HepG2 (cell line): ENCODE results near the gene CTCF. TPM values are rescaled to one million over a fixed set of nuclear protein-coding genes. Genes with fewer than 3 reads are reported as not detected.

Source experiments
- FOXK1 ChIP-seq: sonication (generic); formaldehyde crosslinking; IDR thresholded peaks from 2 replicates; pipeline ENCODE4 v1.4.0; 2020; ENCODE audit warnings: low read depth, missing genetic modification reagents, borderline replicate concordance
- GATA4 ChIP-seq: sonication (generic); IDR thresholded peaks from 2 replicates; pipeline ENCODE4 v1.6.1; 2016; ENCODE audit warnings: antibody characterized with exemption, low read depth, borderline replicate concordance
- HNRNPLL ChIP-seq: fragments of 200-400 bp; formaldehyde crosslinking; IDR thresholded peaks from 2 replicates; pipeline ENCODE4 v1.6.1; 2017; ENCODE audit warnings: mild to moderate bottlenecking, low read depth, low read length; ENCODE audit not compliant: poor library complexity, severe bottlenecking
- HNRNPUL1 ChIP-seq: fragments of 200-400 bp; formaldehyde crosslinking; IDR thresholded peaks from 2 replicates; pipeline ENCODE4 v1.6.1; 2017; ENCODE audit warnings: low read depth, mild to moderate bottlenecking, low read length, moderate library complexity
- MTA1 ChIP-seq: sonication (generic); formaldehyde crosslinking; IDR thresholded peaks from 2 replicates; pipeline ENCODE4 v1.4.0; 2020; ENCODE audit warnings: missing genetic modification reagents, mild to moderate bottlenecking, borderline replicate concordance
- NR2F1 ChIP-seq, 2 experiments: fragments of 450-650 bp in 1 of 2; formaldehyde crosslinking in 1 of 2; IDR thresholded peaks; 2 replicates each; pipeline versions ENCODE4 v1.5.0 to v1.6.1; 2016 to 2020; ENCODE audit warnings: mild to moderate bottlenecking in 1 of 2, missing compliant biosample characterization in 1 of 2, missing genetic modification reagents in 1 of 2, moderate library complexity in 1 of 2
- NR2F2 ChIP-seq: IDR thresholded peaks from 2 replicates; pipeline ENCODE4 v1.6.1; 2012; ENCODE audit warnings: low read depth, inconsistent platforms, borderline replicate concordance
- PBX3 ChIP-seq: sonication (generic); formaldehyde crosslinking; IDR thresholded peaks from 2 replicates; pipeline ENCODE4 v1.8.1; 2023; ENCODE audit warnings: missing genetic modification reagents, inconsistent platforms, borderline replicate concordance
- RCOR2 ChIP-seq: IDR thresholded peaks from 2 replicates; pipeline ENCODE4 v1.6.1; 2016; ENCODE audit warnings: missing biosample characterization, missing genetic modification reagents
- RFX1 ChIP-seq: fragments of 450-650 bp; IDR thresholded peaks from 2 replicates; pipeline ENCODE4 v1.6.1; 2017
- SAP130 ChIP-seq: IDR thresholded peaks from 2 replicates; pipeline ENCODE4 v1.6.1; 2016; ENCODE audit warnings: low read depth
- SRSF1 ChIP-seq: fragments of 200-400 bp; formaldehyde crosslinking; optimal IDR thresholded peaks from 2 replicates; pipeline ENCODE3; 2017; ENCODE audit warnings: mild to moderate bottlenecking, low read depth, low read length, moderate library complexity
- TAF15 ChIP-seq: fragments of 200-400 bp; formaldehyde crosslinking; IDR thresholded peaks from one replicate; pipeline ENCODE4 v1.6.1; 2018; ENCODE audit warnings: mild to moderate bottlenecking, low read depth, low read length; ENCODE audit not compliant: poor library complexity, severe bottlenecking
- THAP9 ChIP-seq: sonication (generic); formaldehyde crosslinking; IDR thresholded peaks from 2 replicates; pipeline ENCODE4; 2020; ENCODE audit warnings: missing genetic modification reagents, mild to moderate bottlenecking, borderline replicate concordance
- ZMAT5 ChIP-seq: sonication (generic); formaldehyde crosslinking; IDR thresholded peaks from 2 replicates; pipeline ENCODE4 v1.5.0; 2020; ENCODE audit warnings: mild to moderate bottlenecking, low read depth, missing genetic modification reagents, borderline replicate concordance
- ZNF121 ChIP-seq: sonication (generic); formaldehyde crosslinking; IDR thresholded peaks from 2 replicates; pipeline ENCODE4 v1.5.0; 2020; ENCODE audit warnings: mild to moderate bottlenecking, missing genetic modification reagents
- ZNF460 ChIP-seq: sonication (generic); formaldehyde crosslinking; IDR thresholded peaks from 2 replicates; pipeline ENCODE4 v1.5.1; 2020; ENCODE audit warnings: missing genetic modification reagents, mild to moderate bottlenecking, borderline replicate concordance
- ZNF598 ChIP-seq: sonication (generic); formaldehyde crosslinking; IDR thresholded peaks from 2 replicates; pipeline ENCODE4 v1.5.1; 2020; ENCODE audit warnings: mild to moderate bottlenecking, missing genetic modification reagents, borderline replicate concordance
- ZNF766 ChIP-seq: sonication (generic); formaldehyde crosslinking; IDR thresholded peaks from 2 replicates; pipeline ENCODE4 v1.5.0; 2020; ENCODE audit warnings: missing genetic modification reagents, borderline replicate concordance
- ZNF784 ChIP-seq: sonication (generic); formaldehyde crosslinking; IDR thresholded peaks from 2 replicates; pipeline ENCODE4 v1.5.1; 2020; ENCODE audit warnings: missing genetic modification reagents, mild to moderate bottlenecking, borderline replicate concordance
- ZNF83 ChIP-seq: sonication (generic); formaldehyde crosslinking; IDR thresholded peaks from 2 replicates; pipeline ENCODE4 v1.4.0; 2020; ENCODE audit warnings: missing genetic modification reagents, mild to moderate bottlenecking, borderline replicate concordance
- ZSCAN9 ChIP-seq: IDR thresholded peaks from 2 replicates; pipeline ENCODE4 v1.6.1; 2016; ENCODE audit warnings: borderline replicate concordance
- ZZZ3 ChIP-seq: sonication (generic); formaldehyde crosslinking; IDR thresholded peaks from 2 replicates; pipeline ENCODE4 v1.4.0; 2020; ENCODE audit warnings: missing genetic modification reagents, mild to moderate bottlenecking, borderline replicate concordance
- polyA plus RNA-seq, 8 experiments: library from polyadenylated mRNA; depleted of rRNA in 3 of 8; stranded (reverse) in 7 of 8; unstranded in 1 of 8; fragments of >200 nt; fragmentation: Illumina TruSeq in 4 of 8; extraction: Trizol in 4 of 8; gene quantifications; 2 replicates each; pipeline versions ENCODE4 v1.2.1 to v1.2.3, GENCODE V29; 2011 to 2016; ENCODE audit warnings: low read depth in 4 of 8, missing spikeins in 1 of 8, mixed read lengths in 1 of 8; ENCODE audit not compliant: insufficient read depth in 1 of 8
- total RNA-seq, 5 experiments: library from RNA; depleted of rRNA; stranded (reverse); fragments of >200 nt; fragmentation: Illumina TruSeq; extraction: Trizol; gene quantifications; 2 replicates each; pipeline ENCODE4 v1.2.3, GENCODE V29; 2016; ENCODE audit warnings: low read depth in 1 of 5

Gene CTCF
- total and polyA plus RNA-seq, 2 of the 13 experiments (the other 11 are each of a cell fraction or from before 2014, with no cell fraction given), result 19.5 to 37.5 TPM

GRCh38 chr16:67562918-67563707, 787 bp downstream of the CTCF start (continued):
- TF ChIP-seq RFX1, result no peak
- TF ChIP-seq ZNF83, result peak; percentile 25
- peak; percentile 45; the same call in 1 of the 2 replicates for TF ChIP-seq ZNF121 (CRISPR knock-in tag)
- no peak for TF ChIP-seq NR2F1 (CRISPR knock-in tag; IDR thresholded peaks at IDR 0.05)
- TF ChIP-seq ZMAT5, result no peak
- no peak for TF ChIP-seq ZZZ3 (CRISPR knock-in tag)
- TF ChIP-seq NR2F2, result no peak
- TF ChIP-seq MTA1 (CRISPR knock-in tag), result peak; percentile 92; the same call in 1 of the 2 replicates
- peak; percentile 67 for TF ChIP-seq SAP130 (CRISPR knock-in tag)
- no peak for TF ChIP-seq ZNF784 (CRISPR knock-in tag)
- TF ChIP-seq GATA4, result no peak
- no peak for TF ChIP-seq PBX3 (CRISPR knock-in tag)
- peak; percentile 83 for TF ChIP-seq HNRNPLL
- no peak for TF ChIP-seq RCOR2
- no peak for TF ChIP-seq HNRNPUL1
- peak; percentile 86 for TF ChIP-seq TAF15
- 0 out of 2 replicates have a peak, but pooled peaks have one; percentile 46 for TF ChIP-seq ZNF598
- peak; percentile 8; the same call in 1 of the 2 replicates for TF ChIP-seq ZSCAN9 (CRISPR knock-in tag)
- no peak for TF ChIP-seq ZNF460
- peak; percentile 60; the same call in 1 of the 2 replicates for TF ChIP-seq ZNF766 (CRISPR knock-in tag)
- no peak for TF ChIP-seq SRSF1
- TF ChIP-seq THAP9 (CRISPR knock-in tag), result no peak
- no peak for TF ChIP-seq FOXK1 (CRISPR knock-in tag)
